GM06990 (cell line): ENCODE results near the gene SCN7A.

Source experiments
- DNase-seq: peaks from one replicate; pipeline ENCODE4 v3.0.0-alpha.2; 2011; ENCODE audit not compliant: insufficient read length; ENCODE audit errors: extremely low read depth
- H3K27me3 ChIP-seq: replicated peaks from 2 replicates; pipeline ENCODE4 v1.6.0; 2011; ENCODE audit warnings: low read length; ENCODE audit not compliant: control insufficient read depth, insufficient read depth
- H3K36me3 ChIP-seq: 2 replicates; pipeline ENCODE4 v1.5.1; 2011; ENCODE audit warnings: low read length; ENCODE audit not compliant: control insufficient read depth, insufficient read depth
- H3K4me3 ChIP-seq: replicated peaks from 2 replicates; pipeline ENCODE4 v1.5.1; 2011; ENCODE audit warnings: low read depth, mild to moderate bottlenecking, control low read depth, low read length
- CTCF ChIP-seq: IDR thresholded peaks from 2 replicates; pipeline ENCODE4 v1.5.1; 2011; ENCODE audit warnings: low read length, control low read depth, mild to moderate bottlenecking, inconsistent platforms; ENCODE audit not compliant: insufficient read depth, poor library complexity, severe bottlenecking

SCN7A gene

GRCh38 chr2:166451468-166451867 is 42.6 kb downstream of the SCN7A start:
- Histone ChIP-seq H3K27me3 (no peaks in the 10 kb centered on the region), H3K4me3 (no peak overlapping the region), H3K36me3 (no peaks in the 10 kb centered on the region)
- no peak for DNase-seq
- TF ChIP-seq CTCF: no peak

- no peak for DNase-seq
- no peak overlapping the region for H3K4me3 ChIP-seq
- no peaks in the 10 kb centered on the region for H3K27me3 ChIP-seq
- H3K36me3 ChIP-seq: no peaks in the 10 kb centered on the region
- TF ChIP-seq CTCF: no peak
These were observed 44.6 kb downstream of the SCN7A start for GRCh38 chr2:166449439-166449838.

- no peak for TF ChIP-seq CTCF
- Histone ChIP-seq H3K36me3 (no peaks in the 10 kb centered on the region), H3K27me3 (no peaks in the 10 kb centered on the region), H3K4me3 (no peak overlapping the region)
- no peak for DNase-seq
These were observed 45.9 kb downstream of the SCN7A start for GRCh38 chr2:166448106-166448505.

GRCh38 chr2:166444306-166444705 is 49.7 kb downstream of the SCN7A start:
- no peaks in the 10 kb centered on the region for H3K27me3 ChIP-seq
- no peak overlapping the region for H3K4me3 ChIP-seq
- TF ChIP-seq CTCF: no peak
- no peaks in the 10 kb centered on the region for H3K36me3 ChIP-seq
- DNase-seq: no peak

GRCh38 chr2:166440313-166440712 is 53.7 kb downstream of the SCN7A start:
- Histone ChIP-seq H3K4me3 (no peak overlapping the region), H3K27me3 (no peaks in the 10 kb centered on the region), H3K36me3 (no peaks in the 10 kb centered on the region)
- DNase-seq: no peak
- no peak for TF ChIP-seq CTCF

- no peak for TF ChIP-seq CTCF
- DNase-seq: no peak
- Histone ChIP-seq H3K36me3 (no peaks in the 10 kb centered on the region), H3K4me3 (no peak overlapping the region), H3K27me3 (no peaks in the 10 kb centered on the region)
These were observed 55.0 kb downstream of the SCN7A start for GRCh38 chr2:166439078-166439477.
